Adrenal gland (tissue), 5 donors: ENCODE measurements around the gene BMAL1.

Experiments used
- POLR2A ChIP-seq, 2 donors: fragments of 450-650 bp; IDR thresholded peaks; one replicate each; pipeline ENCODE4 v1.6.1; 2017; ENCODE audit warnings: antibody characterized with exemption in 2 of 2, mild to moderate bottlenecking in 2 of 2, moderate library complexity in 1 of 2
- TF ChIP-seq, protein P1 (sequence below), 6 experiments: fragments of 450-650 bp in 4 of 6; fragments of 200-600 bp in 2 of 6; sonication (generic) in 1 of 6; IDR thresholded peaks; 1 replicate in 5 of 6; 2 replicates in 1 of 6; pipeline versions ENCODE4 v1.5.1 to v1.8.0; 2016 to 2021; ENCODE audit warnings: antibody characterized with exemption in 6 of 6, mild to moderate bottlenecking in 2 of 6, moderate library complexity in 1 of 6
- donor health status: DM: no; HTN: no; CAD: no.

GRCh38 chr11:13291361-13291760 is 13.8 kb downstream of the BMAL1 start:
- TF ChIP-seq, protein P1, sequence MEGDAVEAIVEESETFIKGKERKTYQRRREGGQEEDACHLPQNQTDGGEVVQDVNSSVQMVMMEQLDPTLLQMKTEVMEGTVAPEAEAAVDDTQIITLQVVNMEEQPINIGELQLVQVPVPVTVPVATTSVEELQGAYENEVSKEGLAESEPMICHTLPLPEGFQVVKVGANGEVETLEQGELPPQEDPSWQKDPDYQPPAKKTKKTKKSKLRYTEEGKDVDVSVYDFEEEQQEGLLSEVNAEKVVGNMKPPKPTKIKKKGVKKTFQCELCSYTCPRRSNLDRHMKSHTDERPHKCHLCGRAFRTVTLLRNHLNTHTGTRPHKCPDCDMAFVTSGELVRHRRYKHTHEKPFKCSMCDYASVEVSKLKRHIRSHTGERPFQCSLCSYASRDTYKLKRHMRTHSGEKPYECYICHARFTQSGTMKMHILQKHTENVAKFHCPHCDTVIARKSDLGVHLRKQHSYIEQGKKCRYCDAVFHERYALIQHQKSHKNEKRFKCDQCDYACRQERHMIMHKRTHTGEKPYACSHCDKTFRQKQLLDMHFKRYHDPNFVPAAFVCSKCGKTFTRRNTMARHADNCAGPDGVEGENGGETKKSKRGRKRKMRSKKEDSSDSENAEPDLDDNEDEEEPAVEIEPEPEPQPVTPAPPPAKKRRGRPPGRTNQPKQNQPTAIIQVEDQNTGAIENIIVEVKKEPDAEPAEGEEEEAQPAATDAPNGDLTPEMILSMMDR (IDR thresholded peaks at IDR 0.05): no peak
- TF ChIP-seq POLR2A (IDR thresholded peaks at IDR 0.05): no peak
